Thyroid gland (tissue), 4 donors: ENCODE results near the gene CLDN34. TPM values are rescaled to one million over a fixed set of nuclear protein-coding genes. Genes with fewer than 3 reads are reported as not detected.

Source experiments
- DNase-seq, 2 donors: peaks; one replicate each; pipeline ENCODE4 v3.0.0-alpha.2; 2019
- H3K27ac ChIP-seq, 3 donors: fragments of 200-600 bp; sonication (generic); 1 replicate in 2 of 3; 2 replicates in 1 of 3; pipeline ENCODE4 v1.5.1; 2016 to 2019; ENCODE audit warnings: mild to moderate bottlenecking in 1 of 3, moderate library complexity in 1 of 3
- H3K27me3 ChIP-seq: fragments of 200-600 bp; sonication (generic); one replicate; pipeline ENCODE4 v1.5.1; 2019
- H3K36me3 ChIP-seq, 2 donors: fragments of 200-600 bp; sonication (generic); one replicate each; pipeline ENCODE4 v1.5.1; 2016 to 2019
- H3K4me1 ChIP-seq, 2 donors: fragments of 200-600 bp; sonication (generic); one replicate each; pipeline ENCODE4 v1.5.1; 2017 to 2019
- H3K4me3 ChIP-seq, 3 donors: fragments of 200-600 bp; sonication (generic); replicated peaks in 1 of 3; 1 replicate in 2 of 3; 2 replicates in 1 of 3; pipeline ENCODE4 v1.5.1; 2016; ENCODE audit warnings: mild to moderate bottlenecking in 1 of 3
- H3K9me3 ChIP-seq: fragments of 200-600 bp; sonication (generic); one replicate; pipeline ENCODE4 v1.5.1; 2017
- CTCF ChIP-seq, 6 experiments: fragments of 200-600 bp in 3 of 6; fragments of 450-650 bp in 3 of 6; sonication (generic) in 3 of 6; IDR thresholded peaks; one replicate each; pipeline ENCODE4 v1.5.1; 2016 to 2019; ENCODE audit warnings: antibody characterized with exemption in 6 of 6, mild to moderate bottlenecking in 2 of 6, inconsistent platforms in 1 of 6, moderate library complexity in 1 of 6
- POLR2A ChIP-seq, 2 donors: fragments of 450-650 bp; IDR thresholded peaks; one replicate each; pipeline ENCODE4 v1.6.1; 2017; ENCODE audit warnings: antibody characterized with exemption in 2 of 2, mild to moderate bottlenecking in 2 of 2, moderate library complexity in 1 of 2
- WGBS, 2 donors: methylation state at CpG; one replicate each; pipeline ENCODE4 v1.1.5; 2017; 5-methylcytosine and 5-hydroxymethylcytosine counted together
- intact Hi-C: fragments of 100-400 bp; cut with DNase I; formaldehyde crosslinking; loops from one replicate; pipeline ENCODE4 v1.15.1; 2023
- total RNA-seq, 4 donors: library from RNA; depleted of rRNA; stranded (reverse); fragments of >200 nt; gene quantifications; one replicate each; pipeline ENCODE4 v1.2.3, GENCODE V29; 2016

CLDN34 gene
- under 1 TPM in 1 of 4 donors, not detected in 3; 0.67 TPM for total RNA-seq

GRCh38 chrX:9966775-9967408 lies at the start of gene CLDN34:
Gene CLDN34 (plus strand): TSS chrX:9967358. CDS start chrX:9967358, 0 bp downstream.
- no peaks in the 10 kb centered on the region for H3K36me3 ChIP-seq
- H3K4me1 ChIP-seq = no peaks in the 10 kb centered on the region
- TF ChIP-seq CTCF (IDR thresholded peaks at IDR 0.05) (no peak), POLR2A (IDR thresholded peaks at IDR 0.05) (no peak)
- intact Hi-C loops = no loop called here
- no peak within 1 kb of the TSS for H3K27ac ChIP-seq
- WGBS, 2 donors = 93 to 94% methylated on average over 16 of the region's 16 CpGs
- DNase-seq = no peak
- no peaks in the 10 kb centered on the region for H3K27me3 ChIP-seq
- H3K9me3 ChIP-seq = no peaks in the 10 kb centered on the region
- no peak within 1 kb of the TSS for H3K4me3 ChIP-seq

GRCh38 chrX:9917861-9918260 lies 49.3 kb upstream of the CLDN34 start:
- Histone ChIP-seq H3K27me3 (no peaks in the 10 kb centered on the region), H3K9me3 (no peaks in the 10 kb centered on the region), H3K4me3 (no peak overlapping the region), H3K36me3 (no peaks in the 10 kb centered on the region), H3K4me1 (no peaks in the 10 kb centered on the region), H3K27ac (no peak overlapping the region)
- DNase-seq = no peak
- 79 to 82% methylated on average over 5 of the region's 5 CpGs for WGBS, 2 donors
- TF ChIP-seq CTCF (IDR thresholded peaks at IDR 0.05) = no peak
- no peak for TF ChIP-seq POLR2A (IDR thresholded peaks at IDR 0.05)
- intact Hi-C loops = no loop called here

- intact Hi-C loops = no loop called here
- Histone ChIP-seq H3K27ac (no peak overlapping the region), H3K4me1 (no peaks in the 10 kb centered on the region), H3K27me3 (no peaks in the 10 kb centered on the region), H3K4me3 (no peak overlapping the region), H3K36me3 (no peaks in the 10 kb centered on the region), H3K9me3 (no peaks in the 10 kb centered on the region)
- no peak for DNase-seq
- 54 to 91% methylated on average over 2 to 3 of the region's 3 CpGs for WGBS, 2 donors
- no peak for TF ChIP-seq POLR2A (IDR thresholded peaks at IDR 0.05)
- TF ChIP-seq CTCF (IDR thresholded peaks at IDR 0.05) = no peak
Observed at GRCh38 chrX:9919632-9920172, 47.5 kb upstream of the CLDN34 start.

- no peaks in the 10 kb centered on the region for H3K36me3 ChIP-seq
- no peak for DNase-seq
- TF ChIP-seq CTCF (IDR thresholded peaks at IDR 0.05) = no peak
- TF ChIP-seq POLR2A (IDR thresholded peaks at IDR 0.05) = no peak
- H3K4me1 ChIP-seq = no peaks in the 10 kb centered on the region
- intact Hi-C loops = no loop called here
- no peaks in the 10 kb centered on the region for H3K9me3 ChIP-seq
- 92 to 98% methylated on average over 5 of the region's 5 CpGs for WGBS, 2 donors
- H3K27ac ChIP-seq = no peak overlapping the region
- no peak overlapping the region for H3K4me3 ChIP-seq
- no peaks in the 10 kb centered on the region for H3K27me3 ChIP-seq
Observed at GRCh38 chrX:9921407-9921806, 45.8 kb upstream of the CLDN34 start.

GRCh38 chrX:9923357-9923756 lies 43.8 kb upstream of the CLDN34 start:
- Histone ChIP-seq H3K4me3 (no peak overlapping the region), H3K9me3 (no peaks in the 10 kb centered on the region), H3K27ac (no peak overlapping the region), H3K27me3 (no peaks in the 10 kb centered on the region), H3K36me3 (no peaks in the 10 kb centered on the region), H3K4me1 (no peaks in the 10 kb centered on the region)
- TF ChIP-seq CTCF (IDR thresholded peaks at IDR 0.05) = no peak
- intact Hi-C loops = no loop called here
- 76 to 85% methylated on average over 3 to 4 of the region's 5 CpGs for WGBS, 2 donors
- peak; percentile 5 to 30 for DNase-seq
